Measurements from ENCODE around the gene PNMA8C. TPM values are rescaled to one million over a fixed set of nuclear protein-coding genes. Genes with fewer than 3 reads are reported as not detected.
"Not testable (repeated sequence)": the region's sequence is repeated elsewhere in the genome, so short reads cannot be mapped to it uniquely, and the experiment has no call there.

The PNMA8C gene
- total RNA-seq, 1 experiment from 2014 or later: not detected

DNA sequence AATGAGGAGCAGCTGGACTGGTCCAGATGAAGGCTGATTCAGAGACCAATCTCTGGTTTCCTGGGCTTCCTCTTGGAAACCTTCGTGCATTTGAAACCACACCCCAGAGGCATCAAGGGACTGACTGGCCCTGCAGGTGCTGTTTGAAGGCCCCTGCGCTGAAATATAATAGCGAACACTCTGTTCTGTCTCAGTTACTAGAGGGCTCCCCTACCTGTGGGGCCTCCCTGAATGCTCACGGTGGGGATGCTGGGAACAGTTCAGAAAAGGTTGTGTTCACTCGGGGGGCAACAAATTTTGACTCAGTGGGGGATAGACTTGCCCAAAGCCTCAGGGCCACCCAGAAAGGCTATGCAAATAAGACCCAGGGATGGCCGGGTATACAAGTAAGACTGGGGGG is 21.8 kb downstream of the PNMA8C start:
- H3K27me3 Mint-ChIP-seq (ENCODE audit: unreplicated experiment): peaks cover 49% of the 10 kb centered on the region
- no peak overlapping the region for H3K27ac Mint-ChIP-seq (ENCODE audit: unreplicated experiment)
- DNase-seq: no peak
- H3K36me3 Mint-ChIP-seq (ENCODE audit: insufficient read depth, unreplicated experiment): peaks cover 26% of the 10 kb centered on the region
- H3K9me3 Mint-ChIP-seq (ENCODE audit: low read depth, unreplicated experiment): no peaks in the 10 kb centered on the region
- BruUV-seq (replicated peaks): no TSS peak
- TF ChIP-seq, protein P1, sequence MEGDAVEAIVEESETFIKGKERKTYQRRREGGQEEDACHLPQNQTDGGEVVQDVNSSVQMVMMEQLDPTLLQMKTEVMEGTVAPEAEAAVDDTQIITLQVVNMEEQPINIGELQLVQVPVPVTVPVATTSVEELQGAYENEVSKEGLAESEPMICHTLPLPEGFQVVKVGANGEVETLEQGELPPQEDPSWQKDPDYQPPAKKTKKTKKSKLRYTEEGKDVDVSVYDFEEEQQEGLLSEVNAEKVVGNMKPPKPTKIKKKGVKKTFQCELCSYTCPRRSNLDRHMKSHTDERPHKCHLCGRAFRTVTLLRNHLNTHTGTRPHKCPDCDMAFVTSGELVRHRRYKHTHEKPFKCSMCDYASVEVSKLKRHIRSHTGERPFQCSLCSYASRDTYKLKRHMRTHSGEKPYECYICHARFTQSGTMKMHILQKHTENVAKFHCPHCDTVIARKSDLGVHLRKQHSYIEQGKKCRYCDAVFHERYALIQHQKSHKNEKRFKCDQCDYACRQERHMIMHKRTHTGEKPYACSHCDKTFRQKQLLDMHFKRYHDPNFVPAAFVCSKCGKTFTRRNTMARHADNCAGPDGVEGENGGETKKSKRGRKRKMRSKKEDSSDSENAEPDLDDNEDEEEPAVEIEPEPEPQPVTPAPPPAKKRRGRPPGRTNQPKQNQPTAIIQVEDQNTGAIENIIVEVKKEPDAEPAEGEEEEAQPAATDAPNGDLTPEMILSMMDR (IDR thresholded peaks at IDR 0.05; ENCODE audit: unreplicated experiment): no peak
- CTCF ChIA-PET: no interaction called here
- H3K4me1 Mint-ChIP-seq (ENCODE audit: low read depth, unreplicated experiment): peaks cover 28% of the 10 kb centered on the region
- intact Hi-C loops (cut with micrococcal nuclease; ENCODE audit: unreplicated experiment): no loop called here
- no peak overlapping the region for H3K4me3 Mint-ChIP-seq (ENCODE audit: low read depth, unreplicated experiment)

DNA sequence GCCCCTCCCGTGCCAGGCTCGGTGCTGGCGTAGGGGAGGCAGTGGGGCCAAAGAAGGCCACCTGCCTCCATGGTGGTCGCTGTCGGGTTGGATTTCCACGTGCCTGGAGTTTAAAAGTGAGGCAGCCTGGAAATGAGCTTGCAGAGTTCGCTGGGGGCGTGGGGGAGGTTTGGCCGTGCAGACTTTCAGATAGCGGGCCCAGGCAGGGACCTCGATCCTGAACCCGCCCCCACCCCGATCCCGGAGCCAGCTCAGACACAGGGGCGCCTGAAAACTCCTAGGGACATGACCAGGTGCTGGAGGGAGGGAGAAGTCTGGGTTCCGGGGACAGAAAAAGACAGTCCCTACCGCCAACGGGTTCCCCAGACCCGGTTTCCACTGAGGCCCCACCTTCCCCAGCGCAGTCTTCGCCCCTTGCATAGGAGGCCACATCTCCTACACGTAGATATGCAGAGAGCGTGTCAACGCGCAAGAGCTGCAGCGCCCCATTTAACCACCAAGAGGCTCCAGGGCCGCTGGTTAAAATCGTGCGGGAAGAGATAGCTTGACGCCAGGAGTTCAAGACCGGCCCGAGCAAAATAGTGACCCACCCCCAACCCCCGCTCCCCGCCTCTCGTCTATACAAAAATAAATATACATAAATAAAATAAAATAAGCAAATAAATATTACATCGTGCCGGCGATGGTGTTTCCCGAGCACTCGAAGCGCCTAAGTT is 23.8 kb downstream of the PNMA8C start:
- intact Hi-C loops (cut with micrococcal nuclease; ENCODE audit: unreplicated experiment): no loop called here
- Mint-ChIP-seq H3K27me3 (ENCODE audit: unreplicated experiment) (peaks cover 38% of the 10 kb centered on the region), H3K4me1 (ENCODE audit: low read depth, unreplicated experiment) (peaks cover 28% of the 10 kb centered on the region), H3K36me3 (ENCODE audit: insufficient read depth, unreplicated experiment) (peaks cover 26% of the 10 kb centered on the region), H3K27ac (ENCODE audit: unreplicated experiment) (peak overlapping the region; percentile 78), H3K9me3 (ENCODE audit: low read depth, unreplicated experiment) (no peaks in the 10 kb centered on the region), H3K4me3 (ENCODE audit: low read depth, unreplicated experiment) (peak overlapping the region; percentile 80)
- BruUV-seq (replicated peaks): no TSS peak
- CTCF ChIA-PET: no interaction called here
- DNase-seq: no peak
- TF ChIP-seq, protein P1 (IDR thresholded peaks at IDR 0.05; ENCODE audit: unreplicated experiment): no peak

DNA sequence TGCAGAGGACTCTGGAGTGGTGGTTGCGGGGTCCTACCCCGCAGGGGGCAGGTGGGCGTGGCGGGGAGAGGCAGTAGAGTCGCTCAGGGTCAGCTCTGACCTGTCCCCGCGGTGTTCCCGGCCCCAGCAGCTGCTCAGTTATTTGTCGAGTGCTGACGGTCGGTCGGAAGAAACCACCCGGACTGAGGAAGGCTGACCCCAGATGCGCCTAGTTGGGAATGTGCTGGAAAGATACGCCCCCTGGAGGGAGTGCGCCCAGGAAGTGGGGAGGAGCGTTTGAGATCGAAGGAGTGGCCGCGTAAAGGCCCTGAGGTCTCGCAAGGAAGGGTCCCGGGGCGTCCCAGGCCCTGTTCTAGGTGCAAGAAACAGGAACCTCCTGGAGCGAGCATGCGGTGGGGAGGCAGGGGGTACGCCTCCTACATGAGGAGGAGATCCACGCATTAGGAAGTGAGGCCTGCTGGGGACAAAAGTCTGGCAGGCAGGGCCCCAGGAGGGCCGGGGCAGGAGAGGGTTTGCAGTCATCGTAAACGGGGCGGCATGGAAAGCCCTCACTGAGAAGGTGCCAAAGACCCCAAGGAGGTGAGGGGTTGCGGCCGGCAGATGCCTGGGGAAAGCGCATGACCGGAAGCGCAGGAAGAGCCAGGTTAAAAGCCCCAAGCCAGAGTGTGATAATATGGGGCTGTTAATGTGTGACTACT is 24.5 kb downstream of the PNMA8C start:
- Mint-ChIP-seq H3K36me3 (ENCODE audit: insufficient read depth, unreplicated experiment) (peaks cover 26% of the 10 kb centered on the region), H3K27me3 (ENCODE audit: unreplicated experiment) (peaks cover 36% of the 10 kb centered on the region), H3K27ac (ENCODE audit: unreplicated experiment) (peak overlapping the region; percentile 78), H3K9me3 (ENCODE audit: low read depth, unreplicated experiment) (no peaks in the 10 kb centered on the region), H3K4me3 (ENCODE audit: low read depth, unreplicated experiment) (peak overlapping the region; percentile 80), H3K4me1 (ENCODE audit: low read depth, unreplicated experiment) (peaks cover 28% of the 10 kb centered on the region)
- peak; percentile 64 for DNase-seq
- TF ChIP-seq, protein P1 (IDR thresholded peaks at IDR 0.05; ENCODE audit: unreplicated experiment): peak; percentile 46
- no TSS peak for BruUV-seq (replicated peaks)
- intact Hi-C loops (cut with micrococcal nuclease; ENCODE audit: unreplicated experiment): no loop called here
- CTCF ChIA-PET: interaction anchor here (0.6 to 2.9 kb wide), 3 partner anchors 31 to 83 kb away, joined by 4 to 8 read pairs (median 4); no protein-coding TSS in a partner anchor

DNA sequence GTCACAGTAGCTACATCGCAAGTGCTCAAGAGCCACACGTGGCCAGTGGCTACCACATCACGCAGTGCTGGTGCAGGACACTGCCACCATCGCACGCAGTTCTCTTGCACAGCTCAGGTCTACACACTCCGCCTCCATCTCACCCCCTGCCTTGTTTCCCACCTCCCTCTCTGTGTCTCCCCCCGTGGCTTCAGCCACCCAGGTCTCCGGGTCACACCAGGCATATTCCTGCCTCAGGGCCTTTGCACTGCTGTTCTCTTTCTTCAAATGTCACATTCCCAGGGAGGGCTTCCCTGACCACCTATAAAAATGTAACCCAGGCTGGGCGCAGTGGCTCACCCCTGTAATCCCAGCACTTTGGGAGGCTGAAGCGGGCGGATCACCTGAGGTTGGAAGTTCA is 26.0 kb downstream of the PNMA8C start:
- peaks cover 26% of the 10 kb centered on the region for H3K36me3 Mint-ChIP-seq (ENCODE audit: insufficient read depth, unreplicated experiment)
- H3K9me3 Mint-ChIP-seq (ENCODE audit: low read depth, unreplicated experiment): no peaks in the 10 kb centered on the region
- no TSS peak for BruUV-seq (replicated peaks)
- DNase-seq: no peak
- no peak overlapping the region for H3K4me3 Mint-ChIP-seq (ENCODE audit: low read depth, unreplicated experiment)
- H3K27ac Mint-ChIP-seq (ENCODE audit: unreplicated experiment): no peak overlapping the region
- intact Hi-C loops (cut with micrococcal nuclease; ENCODE audit: unreplicated experiment): loop anchor here (2.0 kb wide), 2 partner anchors 86 to 110 kb away; no protein-coding TSS in a partner anchor
- TF ChIP-seq, protein P1 (IDR thresholded peaks at IDR 0.05; ENCODE audit: unreplicated experiment): no peak
- CTCF ChIA-PET: interaction anchor here (0.5 to 2.9 kb wide), 3 partner anchors 85 to 211 kb away, joined by 3 to 8 read pairs (median 4); no protein-coding TSS in a partner anchor
- peaks cover 21% of the 10 kb centered on the region for H3K4me1 Mint-ChIP-seq (ENCODE audit: low read depth, unreplicated experiment)
- peaks cover 21% of the 10 kb centered on the region for H3K27me3 Mint-ChIP-seq (ENCODE audit: unreplicated experiment)

DNA sequence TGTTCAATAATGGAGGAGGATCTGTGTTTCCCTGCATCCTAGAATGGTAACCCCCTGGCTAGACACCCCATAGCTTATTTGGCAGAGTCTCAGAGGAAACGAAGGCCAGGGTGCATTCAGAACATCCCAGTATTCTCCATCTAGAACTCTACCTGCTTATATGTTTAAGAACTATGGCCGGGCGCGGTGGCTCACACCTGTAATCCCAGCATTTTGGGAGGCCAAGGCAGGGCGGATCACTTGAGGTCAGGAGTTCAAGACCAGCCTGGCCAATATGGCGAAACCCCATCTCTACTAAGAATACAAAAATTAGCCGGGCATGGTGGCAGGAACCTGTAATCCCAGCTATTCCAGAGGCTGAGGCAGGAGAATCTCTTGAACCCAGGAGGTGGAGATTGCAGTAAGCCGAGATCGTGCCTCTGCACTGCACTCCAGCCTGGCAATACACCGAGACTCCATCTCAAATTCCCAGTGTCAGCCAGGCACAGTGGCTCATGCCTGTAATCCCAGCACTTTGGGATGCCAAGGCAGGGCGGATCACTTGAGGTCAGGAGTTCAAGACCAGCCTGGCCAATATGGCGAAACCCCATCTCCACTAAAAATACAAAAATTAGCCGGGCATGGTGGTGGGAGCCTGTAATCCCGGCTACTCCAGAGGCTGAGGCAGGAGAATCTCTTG is 30.8 kb downstream of the PNMA8C start:
- peaks cover 29% of the 10 kb centered on the region for H3K36me3 Mint-ChIP-seq (ENCODE audit: insufficient read depth, unreplicated experiment)
- CTCF ChIA-PET; H3K27me3 Mint-ChIP-seq (ENCODE audit: unreplicated experiment); H3K4me3 Mint-ChIP-seq (ENCODE audit: low read depth, unreplicated experiment); BruUV-seq (replicated peaks); H3K9me3 Mint-ChIP-seq (ENCODE audit: low read depth, unreplicated experiment); intact Hi-C loops (cut with micrococcal nuclease; ENCODE audit: unreplicated experiment); DNase-seq; H3K27ac Mint-ChIP-seq (ENCODE audit: unreplicated experiment); H3K4me1 Mint-ChIP-seq (ENCODE audit: low read depth, unreplicated experiment): not testable (repeated sequence)

Data from Calu3 (cell line).